GM23248 (cell line): ENCODE results near the gene EXD3. TPM values are rescaled to one million over a fixed set of nuclear protein-coding genes. Genes with fewer than 3 reads are reported as not detected.

Experiments
- DNase-seq: peaks from one replicate; pipeline ENCODE4 v3.0.0-alpha.2; 2015
- H2AFZ ChIP-seq: fragments of 200-600 bp; sonication (generic); 2 replicates; pipeline ENCODE4 v1.6.1; 2016; ENCODE audit warnings: antibody characterized with exemption
- H3F3A ChIP-seq: fragments of 200-600 bp; sonication (generic); 2 replicates; pipeline ENCODE4 v1.6.1; 2016; ENCODE audit warnings: mild to moderate bottlenecking, antibody characterized with exemption, mixed run types; ENCODE audit not compliant: insufficient read depth
- H3K27ac ChIP-seq: fragments of 200-600 bp; sonication (generic); 2 replicates; pipeline ENCODE4 v1.5.1; 2016; ENCODE audit warnings: mild to moderate bottlenecking
- H3K27me3 ChIP-seq: fragments of 200-600 bp; sonication (generic); replicated peaks from 2 replicates; pipeline ENCODE4 v1.6.1; 2016; ENCODE audit warnings: mild to moderate bottlenecking; ENCODE audit not compliant: insufficient read depth
- H3K36me3 ChIP-seq: fragments of 200-600 bp; sonication (generic); 2 replicates; pipeline ENCODE4 v1.6.1; 2016; ENCODE audit warnings: low read depth, mild to moderate bottlenecking
- H3K4me1 ChIP-seq: fragments of 200-600 bp; sonication (generic); 2 replicates; pipeline ENCODE4 v1.6.1; 2016; ENCODE audit warnings: mild to moderate bottlenecking; ENCODE audit not compliant: insufficient read depth
- H3K4me2 ChIP-seq: fragments of 200-600 bp; sonication (generic); one replicate; pipeline ENCODE4 v1.6.1; 2016; ENCODE audit warnings: mild to moderate bottlenecking; ENCODE audit not compliant: unreplicated experiment
- H3K4me3 ChIP-seq: fragments of 200-600 bp; sonication (generic); 2 replicates; pipeline ENCODE4 v1.5.1; 2016; ENCODE audit warnings: mild to moderate bottlenecking
- H3K79me2 ChIP-seq: fragments of 200-600 bp; sonication (generic); 2 replicates; pipeline ENCODE4 v1.6.1; 2016; ENCODE audit warnings: mild to moderate bottlenecking; ENCODE audit not compliant: insufficient read depth
- H3K9ac ChIP-seq: fragments of 200-600 bp; sonication (generic); 2 replicates; pipeline ENCODE4 v1.6.1; 2016; ENCODE audit warnings: mild to moderate bottlenecking
- H3K9me2 ChIP-seq: fragments of 200-600 bp; sonication (generic); 2 replicates; pipeline ENCODE4 v1.6.1; 2016; ENCODE audit warnings: mixed run types, mild to moderate bottlenecking, moderate library complexity; ENCODE audit not compliant: insufficient read depth
- H3K9me3 ChIP-seq: fragments of 200-600 bp; sonication (generic); one replicate; pipeline ENCODE4 v1.6.1; 2017; ENCODE audit warnings: low read depth
- H4K20me1 ChIP-seq: fragments of 200-600 bp; sonication (generic); 2 replicates; pipeline ENCODE4 v1.6.0; 2016; ENCODE audit not compliant: insufficient read depth
- EZH2 ChIP-seq: fragments of 200-600 bp; sonication (generic); IDR thresholded peaks from 2 replicates; pipeline ENCODE4 v1.6.1; 2018; ENCODE audit warnings: antibody characterized with exemption, mild to moderate bottlenecking; ENCODE audit not compliant: insufficient read depth, poor library complexity, severe bottlenecking
- EZH2phosphoT487 ChIP-seq: fragments of 200-600 bp; sonication (generic); IDR thresholded peaks from 2 replicates; pipeline ENCODE4 v1.6.1; 2018; ENCODE audit warnings: antibody characterized with exemption, moderate library complexity, mild to moderate bottlenecking, low read depth; ENCODE audit not compliant: insufficient read depth
- WGBS, 2 experiments: methylation state at CpG; one replicate each; pipeline ENCODE4 v1.1.6; 2015 to 2017; ENCODE audit warnings: low lambda C conversion rate in 2 of 2, low coverage in 1 of 2; ENCODE audit errors: missing lambda C conversion rate in 2 of 2; 5-methylcytosine and 5-hydroxymethylcytosine counted together
- in situ Hi-C: fragments of 300-500 bp; cut with MboI; formaldehyde crosslinking; loops from 2 replicates; pipeline ENCODE4 v1.15.0; 2020
- polyA plus RNA-seq: library from polyadenylated mRNA; unstranded; fragments of >200 nt; fragmentation: Nextera tagmentation; extraction: Ambion mirVana; gene quantifications from 2 replicates; pipeline ENCODE4 v1.2.1, GENCODE V29; 2016
- total RNA-seq: library from RNA; depleted of rRNA; stranded (reverse); fragments of >200 nt; shearing (Covaris generic); gene quantifications from 2 replicates; pipeline ENCODE4 v1.2.3, GENCODE V29; 2014

Gene EXD3
- total and polyA plus RNA-seq, 2 experiments from 2014 or later: 10.1 to 11.6 TPM

GRCh38 chr9:137404961-137405567 lies 17.9 kb downstream of the EXD3 start:
- TF ChIP-seq EZH2phosphoT487: no peak
- no peak for TF ChIP-seq EZH2
- Histone ChIP-seq H2AFZ (no peak overlapping the region), H3K79me2 (no peaks in the 10 kb centered on the region), H3K9me3 (no peaks in the 10 kb centered on the region), H3K27me3 (no peaks in the 10 kb centered on the region), H3F3A (no peaks in the 10 kb centered on the region), H3K9me2 (no peaks in the 10 kb centered on the region), H3K4me1 (0 out of 2 replicates have a peak, but pooled peaks cover 3% of the 10 kb centered on the region), H3K36me3 (no peaks in the 10 kb centered on the region), H3K9ac (no peak overlapping the region), H4K20me1 (no peaks in the 10 kb centered on the region), H3K4me3 (no peak overlapping the region), H3K27ac (no peak overlapping the region), H3K4me2 (no peak overlapping the region)
- no peak for DNase-seq
- in situ Hi-C loops: loop anchor here (10.0 to 25.0 kb wide), 2 partner anchors 110 to 293 kb away; partner anchors contain the start of gene DPP7
- WGBS, 2 experiments: 96 to 99% methylated on average over 15 to 23 of the region's 24 CpGs

- H3K9me3 ChIP-seq: no peaks in the 10 kb centered on the region
- H3K36me3 ChIP-seq: no peaks in the 10 kb centered on the region
- DNase-seq: no peak
- H3K4me3 ChIP-seq: no peak overlapping the region
- H3K27ac ChIP-seq: no peak overlapping the region
- H2AFZ ChIP-seq: no peak overlapping the region
- TF ChIP-seq EZH2phosphoT487 (no peak), EZH2 (no peak)
- H4K20me1 ChIP-seq: no peaks in the 10 kb centered on the region
- in situ Hi-C loops: loop anchor here (10.0 to 25.0 kb wide), 2 partner anchors 108 to 291 kb away; partner anchors contain the start of gene DPP7
- no peak overlapping the region for H3K9ac ChIP-seq
- no peaks in the 10 kb centered on the region for H3F3A ChIP-seq
- no peaks in the 10 kb centered on the region for H3K9me2 ChIP-seq
- no peak overlapping the region for H3K4me2 ChIP-seq
- H3K27me3 ChIP-seq: no peaks in the 10 kb centered on the region
- no peaks in the 10 kb centered on the region for H3K79me2 ChIP-seq
- 87 to 91% methylated on average over 13 to 15 of the region's 15 CpGs for WGBS, 2 experiments
- 0 out of 2 replicates have a peak, but pooled peaks cover 3% of the 10 kb centered on the region for H3K4me1 ChIP-seq
Observed at GRCh38 chr9:137403269-137403668, 19.7 kb downstream of the EXD3 start.

GRCh38 chr9:137402746-137403145 lies 20.2 kb downstream of the EXD3 start:
- TF ChIP-seq EZH2phosphoT487 (no peak), EZH2 (no peak)
- WGBS, 2 experiments: 90 to 93% methylated on average over 11 of the region's 11 CpGs
- Histone ChIP-seq H3K36me3 (no peaks in the 10 kb centered on the region), H3K79me2 (no peaks in the 10 kb centered on the region), H3K4me2 (no peak overlapping the region), H3K4me3 (no peak overlapping the region), H3K9me3 (no peaks in the 10 kb centered on the region), H3K27me3 (no peaks in the 10 kb centered on the region), H4K20me1 (no peaks in the 10 kb centered on the region), H3K27ac (no peak overlapping the region), H3K9me2 (no peaks in the 10 kb centered on the region), H3K9ac (no peak overlapping the region), H3K4me1 (0 out of 2 replicates have a peak, but pooled peaks cover 3% of the 10 kb centered on the region), H2AFZ (no peak overlapping the region), H3F3A (no peaks in the 10 kb centered on the region)
- no peak for DNase-seq
- in situ Hi-C loops: loop anchor here (10.0 to 25.0 kb wide), 2 partner anchors 108 to 290 kb away; partner anchors contain the start of gene DPP7

GRCh38 chr9:137398561-137399468 lies 24.1 kb downstream of the EXD3 start:
- no peaks in the 10 kb centered on the region for H3K79me2 ChIP-seq
- H3K4me3 ChIP-seq: no peak overlapping the region
- H3K4me2 ChIP-seq: no peak overlapping the region
- no peak overlapping the region for H3K27ac ChIP-seq
- H3K9me2 ChIP-seq: no peaks in the 10 kb centered on the region
- H3F3A ChIP-seq: no peaks in the 10 kb centered on the region
- TF ChIP-seq EZH2 (no peak), EZH2phosphoT487 (no peak)
- in situ Hi-C loops: no loop called here
- DNase-seq: no peak
- no peaks in the 10 kb centered on the region for H4K20me1 ChIP-seq
- H3K27me3 ChIP-seq: no peaks in the 10 kb centered on the region
- H3K4me1 ChIP-seq: no peaks in the 10 kb centered on the region
- no peaks in the 10 kb centered on the region for H3K9me3 ChIP-seq
- H3K9ac ChIP-seq: no peak overlapping the region
- 88 to 91% methylated on average over 29 to 60 of the region's 60 CpGs for WGBS, 2 experiments
- H3K36me3 ChIP-seq: no peaks in the 10 kb centered on the region
- no peak overlapping the region for H2AFZ ChIP-seq
